HG03521 (cell line): ENCODE results near the gene ANKMY1.

ENCODE experiments used
- ATAC-seq: cut with Tn5 transposase; IDR thresholded peaks from one replicate; pipeline ENCODE4 v1.9.1; 2021; ENCODE audit warnings: mild to moderate bottlenecking, moderate library complexity; ENCODE audit not compliant: unreplicated experiment

The ANKMY1 gene

GRCh38 chr2:240581811-240582210 lies 24.0 kb upstream of the ANKMY1 start:
- no peak for ATAC-seq

GRCh38 chr2:240579771-240580614 lies 22.2 kb upstream of the ANKMY1 start:
- peak; percentile 32 for ATAC-seq

- ATAC-seq: peak; percentile 6
These were observed 21.4 kb upstream of the ANKMY1 start for GRCh38 chr2:240579071-240579762.

DNA sequence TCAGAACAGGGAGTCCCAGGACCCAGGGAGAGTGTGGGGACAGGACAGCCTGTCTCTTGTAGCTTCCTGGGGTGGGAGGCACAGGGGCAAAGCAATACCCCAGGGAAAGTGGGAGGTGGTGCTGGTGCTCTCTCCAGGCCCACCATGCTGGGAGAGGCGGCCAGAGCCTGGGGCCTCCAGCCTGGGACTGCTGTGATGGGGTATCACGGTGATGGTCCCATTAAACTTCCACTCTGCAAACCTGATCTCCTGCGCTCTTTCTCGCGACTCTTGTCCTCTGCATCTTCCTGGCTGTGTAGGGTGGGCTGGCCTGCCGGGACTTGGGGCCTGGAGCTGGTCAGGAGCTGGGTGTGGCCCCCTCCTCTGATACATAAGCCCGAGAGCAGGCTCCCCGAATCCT lies 20.7 kb upstream of the ANKMY1 start:
- no peak for ATAC-seq

GRCh38 chr2:240578110-240578450 lies 20.3 kb upstream of the ANKMY1 start:
- ATAC-seq: no peak

DNA sequence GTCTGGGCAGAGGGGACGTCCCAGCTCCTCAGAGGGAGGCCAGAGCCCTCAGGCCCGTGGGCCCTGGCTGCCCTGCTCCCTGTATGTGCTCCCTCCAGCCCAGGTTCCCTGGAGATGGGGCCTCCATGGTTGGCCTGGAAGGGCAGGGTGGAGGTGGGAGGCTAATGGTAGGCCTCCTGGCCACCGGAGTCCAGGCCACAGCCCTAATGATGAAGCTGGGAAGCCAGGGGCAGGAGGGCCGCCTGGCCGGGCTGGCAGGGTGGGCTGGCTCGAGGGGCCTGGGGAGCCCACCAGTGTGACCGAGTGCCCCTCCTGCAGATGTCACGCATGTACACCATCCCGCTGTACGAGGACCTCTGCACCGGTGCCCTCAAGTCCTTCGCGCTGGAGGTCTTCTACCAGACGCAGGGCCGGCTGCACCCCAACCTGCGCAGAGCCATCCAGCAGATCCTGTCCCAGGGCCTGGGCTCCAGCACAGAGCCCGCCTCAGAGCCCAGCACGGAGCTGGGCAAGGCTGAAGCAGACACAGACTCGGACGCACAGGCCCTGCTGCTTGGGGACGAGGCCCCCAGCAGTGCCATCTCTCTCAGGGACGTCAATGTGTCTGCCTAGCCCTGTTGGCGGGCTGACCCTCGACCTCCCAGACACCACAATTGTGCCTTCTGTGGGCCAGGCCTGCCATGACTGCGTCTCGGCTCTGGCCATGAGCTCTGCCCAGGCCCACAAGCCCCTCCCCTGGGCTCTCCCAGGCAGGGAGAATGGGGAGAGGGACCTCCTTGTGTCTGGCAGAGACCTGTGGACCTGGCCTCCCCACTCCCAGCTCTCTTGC lies 19.7 kb upstream of the ANKMY1 start:
- ATAC-seq: no peak

- ATAC-seq: no peak
These were observed 18.8 kb upstream of the ANKMY1 start for GRCh38 chr2:240576436-240577205.

DNA sequence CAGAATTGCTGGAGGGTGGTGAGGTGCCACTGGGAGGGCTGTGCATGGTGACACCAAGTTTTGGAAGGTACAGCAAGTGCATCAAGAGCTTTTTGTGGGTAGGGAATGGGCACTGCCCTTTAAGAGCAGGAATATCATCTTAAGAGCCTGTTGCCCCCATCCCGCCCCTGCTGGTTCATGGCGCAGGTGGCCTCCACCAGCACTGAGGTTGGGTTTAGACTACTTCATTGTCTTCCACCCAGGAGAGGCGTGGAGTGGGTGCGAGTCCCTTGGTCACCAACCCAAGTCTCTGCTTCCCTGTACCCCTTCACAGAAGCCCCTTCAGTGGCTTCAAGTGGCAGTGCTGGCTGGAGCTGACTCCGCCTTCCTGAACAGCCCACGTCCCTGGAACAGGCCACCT lies 18.2 kb upstream of the ANKMY1 start:
- no peak for ATAC-seq

- no peak for ATAC-seq
These were observed 17.5 kb upstream of the ANKMY1 start for GRCh38 chr2:240575101-240575965.

GRCh38 chr2:240574386-240575100 lies 16.8 kb upstream of the ANKMY1 start:
- ATAC-seq: no peak

GRCh38 chr2:240573516-240574385 lies 16.0 kb upstream of the ANKMY1 start:
- ATAC-seq: no peak

GRCh38 chr2:240573071-240573515 lies 15.3 kb upstream of the ANKMY1 start:
- ATAC-seq: no peak

DNA sequence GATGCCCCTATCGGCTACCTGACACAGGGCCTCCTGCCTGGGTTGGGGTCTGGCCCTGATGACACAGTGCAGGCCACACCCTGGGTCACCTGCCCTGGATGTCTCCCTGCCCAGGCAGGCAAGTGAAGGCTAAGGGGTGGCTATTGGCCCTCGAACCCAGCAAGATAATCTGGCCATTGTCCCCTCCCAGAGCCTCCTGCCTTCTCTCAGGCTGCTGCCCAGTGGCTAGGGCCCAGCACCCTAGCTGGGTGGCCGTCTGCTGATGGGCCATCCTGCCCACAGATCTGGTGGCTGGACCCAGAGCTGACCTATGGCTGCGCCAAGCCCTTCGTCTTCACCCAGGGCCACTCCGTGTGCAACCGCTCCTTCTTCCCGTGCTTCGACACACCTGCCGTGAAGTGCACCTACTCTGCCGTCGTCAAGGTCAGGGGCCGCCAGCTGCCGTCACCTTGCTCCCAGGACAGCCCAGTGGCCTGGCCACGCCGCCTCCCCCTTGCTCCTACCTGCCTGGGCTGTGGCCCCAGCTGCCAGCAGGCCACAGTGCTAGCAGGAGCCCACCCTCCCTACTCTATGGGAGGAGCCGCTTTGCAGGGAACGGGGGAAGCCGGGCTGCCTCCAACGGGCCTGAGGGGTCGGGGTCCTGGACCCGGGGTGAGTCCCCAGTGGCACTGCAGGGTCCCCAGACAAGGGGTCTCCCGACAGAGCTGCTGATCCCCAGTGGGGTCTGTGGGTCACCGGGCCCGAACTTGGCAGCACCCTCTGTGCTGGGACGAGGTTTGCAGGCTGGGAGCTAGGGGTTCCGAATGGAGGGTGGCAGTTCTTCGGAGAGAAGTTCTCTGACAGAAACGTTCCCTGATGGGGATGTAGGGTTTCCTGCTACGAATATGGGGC lies 14.6 kb upstream of the ANKMY1 start:
- no peak for ATAC-seq

DNA sequence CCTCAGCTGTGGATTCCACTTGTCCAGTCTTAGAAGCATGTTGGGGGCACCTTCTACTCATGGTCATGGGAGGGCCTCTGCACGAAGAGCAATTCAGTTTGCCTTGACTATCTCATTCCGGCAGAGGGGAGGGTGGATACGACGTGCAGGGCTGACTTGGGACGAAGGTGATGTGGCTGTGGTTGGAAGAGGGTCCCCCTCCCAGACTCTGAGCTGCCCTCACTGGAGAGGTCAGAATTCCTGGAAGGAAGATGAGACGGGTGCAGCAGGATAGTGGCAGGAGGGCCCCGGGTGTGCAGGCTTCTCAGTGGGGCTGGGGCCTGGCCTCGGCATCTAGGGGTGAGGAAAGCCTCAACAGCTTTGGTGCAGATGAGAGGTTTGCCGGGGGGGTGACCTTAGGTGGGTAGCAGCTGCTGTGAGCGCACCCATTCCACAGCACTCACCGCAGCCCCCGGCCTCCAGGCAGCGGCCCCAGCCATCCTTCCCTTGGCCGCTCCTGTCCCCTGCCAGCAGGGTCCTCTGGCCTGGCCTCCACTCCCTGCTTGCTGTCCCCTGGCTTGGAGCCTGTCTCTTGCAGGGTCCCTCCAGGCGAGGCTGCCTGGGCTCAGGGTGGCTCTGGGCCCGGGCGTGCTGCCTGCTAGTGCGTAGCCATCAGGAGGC lies 13.7 kb upstream of the ANKMY1 start:
- no peak for ATAC-seq

DNA sequence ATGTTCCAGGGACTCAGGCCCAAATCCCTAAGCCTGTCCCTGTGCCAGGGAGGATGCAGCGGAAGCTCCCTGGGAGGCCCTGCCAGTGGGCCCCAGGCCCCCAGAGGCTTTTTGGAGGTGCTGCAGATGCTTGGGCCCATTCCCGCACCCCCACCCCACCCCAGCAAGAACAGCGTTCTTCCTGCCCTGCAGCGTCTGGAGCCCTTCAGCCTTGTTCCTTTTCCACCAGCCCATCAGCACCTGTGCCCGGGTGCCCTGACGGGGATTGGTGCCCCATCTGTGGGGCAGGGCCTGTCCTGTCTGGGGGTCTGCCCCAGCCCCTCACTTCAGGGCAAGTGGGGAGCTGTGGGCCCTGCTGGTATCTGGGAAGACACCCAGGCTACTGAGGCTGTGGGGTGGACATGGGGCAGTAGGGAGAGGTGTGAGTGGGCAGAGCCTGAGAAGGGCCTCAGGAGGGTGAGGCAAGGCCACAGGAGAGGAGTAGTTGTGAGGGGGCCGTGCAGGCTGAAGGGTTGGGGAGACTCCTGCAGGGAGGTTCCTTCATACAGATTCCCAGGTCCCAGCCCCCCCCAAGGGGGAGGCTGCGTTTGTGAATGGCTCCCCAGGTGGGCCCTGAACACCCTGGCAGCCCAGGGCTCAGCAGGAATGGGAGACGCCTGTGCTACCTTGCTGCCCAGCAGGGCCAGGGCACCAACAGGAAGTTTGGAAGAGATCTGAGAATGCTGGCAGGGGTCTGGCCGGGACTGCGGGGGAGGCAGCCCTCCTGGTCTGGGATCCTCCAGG lies 12.9 kb upstream of the ANKMY1 start:
- ATAC-seq: no peak

DNA sequence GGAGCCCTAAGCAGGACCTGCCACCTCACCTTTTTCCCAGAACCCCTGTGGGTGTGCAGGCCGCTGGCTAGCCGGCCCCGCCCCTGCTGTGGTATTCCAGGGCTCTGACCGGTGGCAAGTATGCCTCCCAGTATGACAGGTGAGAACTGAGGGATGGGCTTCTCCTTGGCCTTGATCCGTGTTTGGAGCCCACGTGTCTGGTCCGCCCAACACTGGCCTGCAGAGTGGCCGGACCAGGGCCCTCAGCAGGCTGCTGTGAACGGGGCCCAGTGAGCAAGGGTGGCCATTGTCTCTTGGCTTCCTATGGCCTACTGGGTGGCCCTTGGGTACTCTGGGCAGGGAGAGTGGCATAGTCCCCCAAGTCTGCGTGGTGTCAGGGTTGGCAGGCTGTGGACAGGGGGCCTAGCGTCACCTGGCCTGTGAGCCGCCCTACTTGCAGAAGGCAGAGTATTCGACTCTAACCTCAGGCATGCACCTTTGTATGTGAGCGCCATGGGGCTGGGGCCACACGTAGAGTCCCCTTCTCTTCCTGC lies 12.3 kb upstream of the ANKMY1 start:
- no peak for ATAC-seq
